ENCODE results near the gene SLC34A3. TPM values are rescaled to one million over a fixed set of nuclear protein-coding genes. Genes with fewer than 3 reads are reported as not detected.

SLC34A3 gene
- total and polyA plus RNA-seq, 2 donors (not counting 3 experiments of a cell fraction or from before 2014, with no cell fraction given), result not detected

- no peak overlapping the region for H3K27ac ChIP-seq (ENCODE audit: insufficient read depth, low read depth, low read length)
- intact Hi-C loops (cut with micrococcal nuclease), result loop anchor here (1.0 to 5.0 kb wide), 3 partner anchors 14 to 450 kb away; partner anchors contain the start of gene RNF208
- peaks cover 9% of the 10 kb centered on the region for H3K79me2 ChIP-seq (ENCODE audit: control insufficient read depth, insufficient read depth, low read length)
- no peaks in the 10 kb centered on the region for H4K20me1 ChIP-seq (replicated peaks; ENCODE audit: control insufficient read depth, extremely low read depth, insufficient read depth, low read length)
- no peak overlapping the region for H3K9ac ChIP-seq (replicated peaks; ENCODE audit: extremely low read depth, insufficient read depth, low read length)
- POLR2A ChIA-PET, result no interaction called here
- H2AFZ ChIP-seq (ENCODE audit: low read depth, low read length), result no peak overlapping the region
- DNase-seq (ENCODE audit: low read depth, low spot score) (no peak), FAIRE-seq (no peak)
- TF ChIP-seq EZH2 (IDR thresholded peaks at IDR 0.05; ENCODE audit: borderline replicate concordance, low read depth, low read length, severe bottlenecking) (no peak), GATA2 (IDR thresholded peaks at IDR 0.05; ENCODE audit: insufficient read depth, insufficient read length, low read depth, low read length) (no peak), FOS (IDR thresholded peaks at IDR 0.05; ENCODE audit: borderline replicate concordance, insufficient read depth, low read length) (no peak), JUN (IDR thresholded peaks at IDR 0.05; ENCODE audit: borderline replicate concordance, insufficient read depth, insufficient read length, low read depth) (no peak), MAX (IDR thresholded peaks at IDR 0.05; ENCODE audit: insufficient read depth, insufficient read length) (no peak), POLR2AphosphoS5 (IDR thresholded peaks at IDR 0.05; ENCODE audit: insufficient read depth, low read depth, low read length) (no peak), CTCF (IDR thresholded peaks at IDR 0.05; ENCODE audit: extremely low read depth in 1 of 2, insufficient read depth in 1 of 2, low read depth in 1 of 2, low read length in 2 of 2) (no peak), MYC (IDR thresholded peaks at IDR 0.05; ENCODE audit: low read depth, low read length) (no peak), POLR2A (IDR thresholded peaks at IDR 0.05; ENCODE audit: low read depth, low read length) (no peak)
- H3K36me3 ChIP-seq (ENCODE audit: control insufficient read depth in 2 of 2, extremely low read depth in 1 of 2, insufficient read depth in 2 of 2, low read length in 2 of 2), result no peaks in the 10 kb centered on the region
- H3K27me3 ChIP-seq (ENCODE audit: control insufficient read depth in 2 of 2, insufficient read depth in 2 of 2, low read length in 2 of 2), result no peaks in the 10 kb centered on the region
- CTCF ChIA-PET, result interaction anchor here (0.6 to 2.5 kb wide), 66 partner anchors 8 to 459 kb away, joined by 3 to 63 read pairs (median 4); partner anchors contain the start of genes CYSRT1, MAN1B1, NDOR1 and NELFB
- H3K9me3 ChIP-seq (replicated peaks; ENCODE audit: control insufficient read depth, insufficient read depth, low read length), result no peaks in the 10 kb centered on the region
- no TSS peak for BruUV-seq (replicated peaks)
- no peaks in the 10 kb centered on the region for H3K9me1 ChIP-seq (replicated peaks; ENCODE audit: control insufficient read depth, extremely low read depth, insufficient read depth, low read length)
- no peak overlapping the region for H3K4me3 ChIP-seq (replicated peaks in 1 of 3; ENCODE audit: insufficient read depth in 1 of 3, low read depth in 1 of 3, low read length in 3 of 3)
- H3K4me1 ChIP-seq (ENCODE audit: control insufficient read depth, extremely low read depth, insufficient read depth, low read length), result no peaks in the 10 kb centered on the region
- no peak overlapping the region for H3K4me2 ChIP-seq (ENCODE audit: insufficient read depth, low read length)
- dilution Hi-C loops (cut with MboI; ENCODE audit: extremely low pct_ligation_motif_present, low sequenced_read_pairs), result no loop called here
Observed at GRCh38 chr9:137236936-137237421, 6.3 kb downstream of the SLC34A3 start.
